Suprapubic skin (tissue), 4 donors: ENCODE measurements around the gene PHEX. TPM values are rescaled to one million over a fixed set of nuclear protein-coding genes. Genes with fewer than 3 reads are reported as not detected.

ENCODE experiments used
- DNase-seq, 2 donors: peaks; one replicate each; pipeline ENCODE4 v3.0.0-alpha.2; 2019; ENCODE audit warnings: low spot score in 2 of 2
- H3K27ac ChIP-seq: fragments of 200-600 bp; sonication (generic); one replicate; pipeline ENCODE4 v1.5.1; 2019
- H3K27me3 ChIP-seq: fragments of 200-600 bp; sonication (generic); one replicate; pipeline ENCODE4 v1.5.1; 2019
- H3K36me3 ChIP-seq: fragments of 200-600 bp; sonication (generic); one replicate; pipeline ENCODE4 v1.5.1; 2019
- H3K4me1 ChIP-seq: fragments of 200-600 bp; sonication (generic); one replicate; pipeline ENCODE4 v1.5.1; 2019
- H3K4me3 ChIP-seq: fragments of 200-600 bp; sonication (generic); one replicate; pipeline ENCODE4 v1.5.1; 2019; ENCODE audit warnings: mild to moderate bottlenecking
- H3K9me3 ChIP-seq: fragments of 200-600 bp; sonication (generic); one replicate; pipeline ENCODE4 v1.5.1; 2019
- CTCF ChIP-seq, 2 donors: fragments of 200-600 bp in 1 of 2; fragments of 450-650 bp in 1 of 2; sonication (generic) in 1 of 2; IDR thresholded peaks; one replicate each; pipeline ENCODE4 v1.5.1; 2016 to 2019; ENCODE audit warnings: antibody characterized with exemption in 2 of 2, mild to moderate bottlenecking in 1 of 2, moderate library complexity in 1 of 2
- EP300 ChIP-seq: sonication (generic); formaldehyde crosslinking; IDR thresholded peaks from one replicate; pipeline ENCODE4 v1.6.1; 2017; ENCODE audit warnings: antibody characterized with exemption
- POLR2A ChIP-seq, 2 donors: fragments of 450-650 bp; IDR thresholded peaks; one replicate each; pipeline ENCODE4 v1.6.1; 2017; ENCODE audit warnings: antibody characterized with exemption in 2 of 2, mild to moderate bottlenecking in 2 of 2, moderate library complexity in 2 of 2
- POLR2AphosphoS5 ChIP-seq, 3 donors: sonication (generic); formaldehyde crosslinking; IDR thresholded peaks; one replicate each; pipeline ENCODE4 v1.6.1; 2017; ENCODE audit warnings: antibody characterized with exemption in 3 of 3
- WGBS: methylation state at CpG from one replicate; pipeline ENCODE4 v1.1.5; 2018; 5-methylcytosine and 5-hydroxymethylcytosine counted together
- total RNA-seq, 4 donors: library from RNA; depleted of rRNA; stranded (reverse); fragments of >200 nt; gene quantifications; one replicate each; pipeline ENCODE4 v1.1.0, GENCODE V29; 2016

PHEX gene
- total RNA-seq, 4 donors from 2014 or later = 0.21 to 0.32 (median 0.30) TPM; not detected in 1

- no peaks in the 10 kb centered on the region for H3K36me3 ChIP-seq
- H3K4me1 ChIP-seq = no peaks in the 10 kb centered on the region
- WGBS = 44% methylated on average over 2 of the region's 2 CpGs
- H3K27ac ChIP-seq = no peak overlapping the region
- H3K9me3 ChIP-seq = no peaks in the 10 kb centered on the region
- TF ChIP-seq CTCF (IDR thresholded peaks at IDR 0.05) = no peak
- no peak for TF ChIP-seq EP300
- TF ChIP-seq POLR2A (IDR thresholded peaks at IDR 0.05) = no peak
- TF ChIP-seq POLR2AphosphoS5 (IDR thresholded peaks at IDR 0.05) = no peak
- H3K27me3 ChIP-seq = no peaks in the 10 kb centered on the region
- no peak for DNase-seq
- no peak overlapping the region for H3K4me3 ChIP-seq
Measured at GRCh38 chrX:22047468-22047867, 15.3 kb downstream of the PHEX start.

DNA sequence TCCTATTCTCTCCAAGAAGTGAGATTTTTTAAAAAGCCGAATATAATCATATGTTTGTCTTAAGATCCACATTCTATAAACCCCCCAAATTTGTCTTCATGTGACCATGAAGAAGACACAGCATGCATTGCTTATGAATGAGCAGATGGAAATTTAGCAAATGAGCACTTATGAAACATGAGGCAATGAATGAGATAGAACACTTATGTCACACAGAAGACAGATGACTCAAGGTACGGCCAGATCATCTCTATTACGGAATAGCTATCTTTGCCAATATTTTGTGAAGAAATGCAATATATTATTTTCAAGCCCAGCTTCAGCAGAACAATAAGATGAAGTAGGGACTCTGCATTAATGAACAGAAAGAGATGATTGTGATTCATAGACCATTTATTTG lies 21.4 kb downstream of the PHEX start:
- no peak overlapping the region for H3K27ac ChIP-seq
- no peaks in the 10 kb centered on the region for H3K9me3 ChIP-seq
- 77% methylated on average over 3 of the region's 3 CpGs for WGBS
- no peaks in the 10 kb centered on the region for H3K4me1 ChIP-seq
- H3K36me3 ChIP-seq = no peaks in the 10 kb centered on the region
- no peak overlapping the region for H3K4me3 ChIP-seq
- no peak for DNase-seq
- TF ChIP-seq EP300 = no peak
- no peak for TF ChIP-seq POLR2A (IDR thresholded peaks at IDR 0.05)
- TF ChIP-seq POLR2AphosphoS5 (IDR thresholded peaks at IDR 0.05) = no peak
- TF ChIP-seq CTCF (IDR thresholded peaks at IDR 0.05) = no peak
- H3K27me3 ChIP-seq = no peaks in the 10 kb centered on the region

- no peak overlapping the region for H3K27ac ChIP-seq
- no peak for DNase-seq
- no peak overlapping the region for H3K4me3 ChIP-seq
- no peaks in the 10 kb centered on the region for H3K27me3 ChIP-seq
- H3K4me1 ChIP-seq = no peaks in the 10 kb centered on the region
- H3K36me3 ChIP-seq = no peaks in the 10 kb centered on the region
- TF ChIP-seq POLR2AphosphoS5 (IDR thresholded peaks at IDR 0.05) (no peak), CTCF (IDR thresholded peaks at IDR 0.05) (no peak), POLR2A (IDR thresholded peaks at IDR 0.05) (no peak)
- 65% methylated on average over 2 of the region's 2 CpGs for WGBS
- H3K9me3 ChIP-seq = no peaks in the 10 kb centered on the region
Measured at GRCh38 chrX:22056235-22056634, 24.1 kb downstream of the PHEX start.

GRCh38 chrX:22057667-22058066 lies 25.5 kb downstream of the PHEX start:
- Histone ChIP-seq H3K9me3 (no peaks in the 10 kb centered on the region), H3K36me3 (no peaks in the 10 kb centered on the region), H3K4me1 (no peaks in the 10 kb centered on the region), H3K4me3 (no peak overlapping the region), H3K27me3 (no peaks in the 10 kb centered on the region), H3K27ac (no peak overlapping the region)
- TF ChIP-seq POLR2A (IDR thresholded peaks at IDR 0.05) = no peak
- TF ChIP-seq CTCF (IDR thresholded peaks at IDR 0.05) = no peak
- no peak for TF ChIP-seq EP300
- no peak for TF ChIP-seq POLR2AphosphoS5 (IDR thresholded peaks at IDR 0.05)
- DNase-seq = no peak
- 80% methylated on average over 3 of the region's 3 CpGs for WGBS

DNA sequence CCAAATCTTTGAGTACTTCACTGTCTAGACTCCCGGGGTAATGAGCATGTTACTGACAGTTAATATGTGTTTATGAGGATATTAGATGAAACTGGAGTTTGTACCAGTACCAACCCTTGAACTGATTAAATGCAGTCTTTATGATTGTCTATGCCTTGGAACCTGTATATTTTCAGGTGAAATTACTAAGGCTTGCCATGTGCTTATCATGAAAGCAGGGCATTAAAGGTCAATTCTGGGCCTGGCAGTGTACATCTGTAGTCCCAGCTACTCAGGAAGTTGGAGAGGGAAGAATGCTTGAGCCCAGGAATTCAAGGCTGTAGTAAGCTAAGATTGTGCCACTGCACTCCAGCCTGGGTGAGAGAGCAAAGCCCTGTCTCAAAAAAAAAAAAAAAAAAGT lies 27.6 kb downstream of the PHEX start:
- Histone ChIP-seq H3K4me1 (no peaks in the 10 kb centered on the region), H3K4me3 (no peak overlapping the region), H3K27me3 (no peaks in the 10 kb centered on the region), H3K9me3 (no peaks in the 10 kb centered on the region), H3K36me3 (no peaks in the 10 kb centered on the region), H3K27ac (no peak overlapping the region)
- TF ChIP-seq CTCF (IDR thresholded peaks at IDR 0.05) = no peak
- no peak for TF ChIP-seq EP300
- TF ChIP-seq POLR2A (IDR thresholded peaks at IDR 0.05) = no peak
- no peak for TF ChIP-seq POLR2AphosphoS5 (IDR thresholded peaks at IDR 0.05)
- DNase-seq = no peak
- WGBS = 81% methylated on average over 1 of the region's 1 CpG
